Fibroblast of skin of abdomen (primary cell): ENCODE results near the gene RAPGEF1.
"Not testable (repeated sequence)": the region's sequence is repeated elsewhere in the genome, so short reads cannot be mapped to it uniquely, and the experiment has no call there.

ENCODE experiments used
- DNase-seq: peaks from one replicate; pipeline ENCODE4 v3.0.0-alpha.2; 2013

RAPGEF1 gene

DNA sequence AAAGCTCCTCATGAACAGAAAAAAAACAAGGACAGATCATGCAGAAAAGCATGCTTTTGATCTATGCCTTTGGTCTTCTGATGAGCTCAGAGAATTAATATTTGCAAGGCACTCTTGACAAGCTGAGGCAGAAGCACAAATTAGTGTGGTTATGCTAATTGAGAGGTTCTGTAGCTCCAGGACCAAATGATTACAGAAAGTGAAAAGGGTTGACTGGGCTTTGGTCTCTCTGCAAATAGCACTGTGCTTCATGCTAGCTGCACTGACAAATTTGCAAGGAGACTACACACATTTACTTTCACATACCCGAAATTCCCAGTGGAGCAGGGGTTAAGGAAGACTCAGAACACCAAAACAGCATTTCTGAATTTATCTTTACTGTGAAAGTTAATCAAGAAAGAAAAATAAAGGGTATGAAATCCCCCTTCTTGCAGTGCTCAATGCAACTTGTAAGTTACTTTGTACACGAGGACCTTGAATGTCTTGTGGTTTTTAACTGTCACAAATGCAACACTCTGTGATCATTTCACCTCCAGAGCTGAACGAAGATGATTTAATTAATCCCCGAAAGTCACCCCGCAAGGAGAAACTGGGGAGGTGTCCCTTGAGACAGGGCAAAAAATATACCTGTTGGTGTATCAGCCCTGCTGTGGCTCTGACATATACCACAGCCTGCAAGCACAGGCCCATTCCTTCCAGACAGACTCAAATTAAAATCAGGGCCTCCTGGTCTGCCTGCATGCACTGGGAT lies 11.9 kb downstream of the RAPGEF1 start:
- DNase-seq, result peak; percentile 34

DNA sequence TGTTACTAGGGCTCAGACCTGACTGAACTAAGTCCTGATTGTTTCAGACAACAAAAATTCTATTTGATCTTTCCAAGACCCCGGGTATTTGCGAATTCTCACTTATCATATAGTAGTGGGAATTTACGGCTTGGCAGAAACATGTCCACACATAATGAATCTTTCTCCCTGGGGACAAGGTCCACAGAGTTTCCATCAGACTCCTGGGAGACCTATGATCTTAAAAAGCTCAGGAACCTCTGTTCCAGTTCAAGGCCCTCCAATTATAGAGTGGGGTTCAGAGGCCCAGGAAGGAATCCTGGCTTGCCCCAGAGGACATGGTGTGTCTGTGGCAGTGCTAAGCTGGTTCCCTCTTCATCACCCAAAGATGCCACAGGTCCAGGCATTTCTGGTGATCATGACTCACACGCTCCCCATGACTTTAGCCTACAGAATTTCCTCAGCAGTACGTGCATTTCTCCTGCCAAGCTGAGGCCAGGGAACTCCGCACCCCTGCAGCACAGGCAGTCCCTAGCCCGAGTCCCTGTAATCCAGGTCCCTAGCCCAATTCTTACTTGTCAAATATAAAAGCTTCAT lies 12.6 kb downstream of the RAPGEF1 start:
- peak; percentile 55 for DNase-seq

DNA sequence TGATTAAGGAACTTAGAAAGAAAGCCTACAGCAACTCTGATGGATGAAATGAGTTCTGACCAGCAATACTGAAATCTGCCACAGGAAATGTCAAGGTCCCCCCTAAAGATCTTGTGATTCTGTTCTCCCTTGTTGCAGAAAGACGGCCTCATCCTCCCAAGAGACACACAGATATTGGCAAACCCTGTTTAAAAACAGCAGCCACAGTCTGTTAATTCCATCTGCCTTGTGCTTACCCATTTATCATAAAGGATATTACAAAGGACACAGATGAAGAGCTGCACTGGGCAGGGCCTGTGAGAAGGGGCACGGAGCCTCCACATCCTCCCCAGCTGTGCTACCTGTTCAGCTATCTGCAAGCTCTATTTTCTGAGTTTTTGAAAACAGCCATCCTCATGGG lies 15.2 kb downstream of the RAPGEF1 start:
- no peak for DNase-seq

DNA sequence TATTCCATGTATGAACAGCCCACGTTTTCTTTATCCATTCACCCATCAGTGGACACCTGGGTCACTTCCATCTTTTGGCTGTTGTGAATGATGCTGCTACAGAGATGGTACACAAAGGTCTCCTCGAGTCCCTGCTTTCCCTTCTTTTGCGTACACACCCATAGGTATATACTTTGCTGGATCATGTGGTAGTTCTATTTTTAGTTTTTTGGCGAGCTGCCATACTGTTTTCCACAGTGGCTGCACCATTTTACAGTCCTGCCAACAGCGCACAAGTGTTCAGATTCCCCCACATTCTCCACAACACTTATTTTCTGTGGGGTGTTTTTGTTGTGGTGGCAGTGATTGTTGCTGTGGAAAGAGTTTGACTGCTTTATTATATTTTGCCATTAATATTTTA lies 16.2 kb downstream of the RAPGEF1 start:
- no peak for DNase-seq

DNA sequence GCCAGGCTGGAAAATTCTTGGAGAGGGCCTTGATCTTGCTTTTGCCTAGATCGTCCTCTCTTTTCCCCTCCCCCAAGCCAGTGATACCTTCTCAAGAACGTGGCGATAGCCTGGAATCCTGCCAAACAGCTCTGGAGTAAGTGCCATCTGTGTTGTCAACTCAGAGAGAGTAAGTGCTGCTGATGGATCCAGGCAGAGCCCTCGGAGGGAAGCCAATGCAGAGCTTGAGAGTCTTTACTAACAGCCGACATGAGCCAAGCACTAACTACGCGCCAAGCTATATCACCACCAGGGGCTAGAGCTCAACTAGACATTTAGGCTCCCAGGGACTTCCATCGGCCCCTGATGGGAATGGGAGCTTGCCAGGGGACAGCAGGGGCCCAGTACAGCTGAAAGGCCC lies 17.6 kb downstream of the RAPGEF1 start:
- DNase-seq, result no peak

DNA sequence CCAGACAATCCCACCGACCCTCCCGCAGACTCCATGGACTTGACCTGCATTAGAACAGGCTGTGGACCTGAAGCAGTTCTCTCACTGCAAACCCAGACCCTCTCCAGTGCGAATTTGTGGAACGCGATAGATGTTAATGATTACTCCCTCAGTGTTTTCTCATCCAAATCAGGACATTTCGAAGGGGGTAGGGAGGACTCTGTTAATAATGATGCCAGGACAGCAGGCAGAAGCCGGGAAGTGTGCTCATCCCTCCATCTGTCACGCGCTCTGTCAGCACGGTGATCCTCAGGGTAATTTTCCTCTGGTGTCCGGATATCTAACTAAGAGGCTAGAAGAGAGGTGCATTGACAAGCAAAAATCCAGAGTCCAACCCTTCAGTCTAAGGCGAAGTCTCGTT lies 18.8 kb downstream of the RAPGEF1 start:
- no peak for DNase-seq

DNA sequence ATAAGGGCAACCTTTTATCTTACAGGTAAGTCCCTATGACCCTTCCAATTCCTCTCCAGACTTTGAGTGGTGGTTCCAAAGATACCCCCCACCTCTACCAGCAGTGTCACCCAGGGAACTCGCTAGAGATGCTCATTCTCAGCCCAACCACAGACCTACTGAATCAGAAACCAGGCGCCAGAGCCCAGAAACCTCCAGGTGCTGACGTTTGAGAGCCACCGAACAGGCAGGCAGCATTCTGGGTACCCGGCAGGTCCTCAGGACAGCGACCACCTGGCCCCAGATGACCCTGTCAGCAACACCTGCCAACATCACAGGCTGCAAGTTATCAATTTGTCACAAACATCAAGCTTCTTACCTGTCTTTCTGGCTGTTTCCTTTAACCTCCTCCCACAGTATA lies 19.5 kb downstream of the RAPGEF1 start:
- DNase-seq, result no peak

DNA sequence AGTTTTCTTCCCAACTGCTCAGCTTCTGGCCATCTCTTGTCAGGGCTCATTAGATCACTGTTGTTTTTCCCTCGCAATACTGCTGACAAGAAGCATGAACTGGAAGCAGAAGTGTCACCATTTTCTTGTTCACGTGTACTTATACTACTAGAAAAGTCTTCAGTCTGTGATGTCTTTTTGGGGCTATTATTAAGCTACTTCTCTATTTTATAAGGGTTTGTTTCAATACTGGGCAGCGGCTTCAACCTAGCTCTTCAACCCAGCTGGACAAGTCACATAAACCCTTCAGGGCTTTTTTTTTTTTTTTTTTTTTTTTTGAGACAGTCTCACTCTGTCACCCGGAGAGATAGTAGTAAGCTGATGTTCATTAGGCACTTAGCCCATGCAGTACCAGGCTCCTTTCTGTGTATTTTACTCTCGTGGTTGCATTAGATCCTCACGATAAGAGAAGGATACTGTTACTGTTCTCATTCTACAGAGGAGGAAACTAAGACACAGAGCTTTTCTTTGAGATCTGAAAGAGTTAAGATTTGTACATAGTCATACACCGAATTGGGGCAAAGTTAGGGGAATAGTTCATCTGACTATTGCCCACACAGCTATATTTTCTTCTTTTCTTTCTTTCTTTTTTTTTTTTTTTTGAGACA lies 20.5 kb downstream of the RAPGEF1 start:
- DNase-seq, result no peak

DNA sequence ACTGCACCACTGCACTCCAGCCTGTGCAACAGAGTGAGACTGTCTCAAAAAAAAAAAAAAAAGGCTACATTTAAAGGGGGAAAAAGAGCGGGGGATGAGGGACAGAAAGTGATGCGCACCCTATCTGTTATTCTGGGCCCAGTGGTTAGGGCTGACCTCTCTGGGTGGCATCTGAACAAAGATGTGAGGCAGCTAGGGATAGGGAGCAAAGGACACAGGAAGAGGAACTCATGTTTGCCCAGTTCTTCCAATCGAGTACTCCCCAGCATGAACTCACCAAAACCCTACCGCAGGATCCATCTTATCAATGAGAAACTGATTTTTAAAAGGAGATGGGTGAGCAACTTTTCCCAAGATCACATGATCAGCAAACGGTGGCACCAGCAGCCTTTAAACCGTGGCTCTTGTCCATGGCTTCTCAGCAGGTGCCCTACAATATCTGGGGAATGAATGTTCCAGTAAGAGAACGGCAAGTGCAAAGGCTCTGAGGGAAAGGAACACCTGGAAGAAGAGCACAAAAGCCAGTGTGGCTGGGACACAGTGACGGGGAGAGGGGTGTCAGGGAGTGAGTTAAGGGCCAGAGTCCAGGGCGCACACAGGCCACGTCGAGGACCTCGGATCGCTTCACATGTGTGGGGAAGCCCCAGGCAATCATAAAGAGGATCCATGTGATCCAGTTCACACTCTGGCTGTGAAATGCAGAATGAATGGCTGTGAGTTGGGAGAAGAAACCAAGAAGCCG lies 22.0 kb downstream of the RAPGEF1 start:
- DNase-seq, result no peak

DNA sequence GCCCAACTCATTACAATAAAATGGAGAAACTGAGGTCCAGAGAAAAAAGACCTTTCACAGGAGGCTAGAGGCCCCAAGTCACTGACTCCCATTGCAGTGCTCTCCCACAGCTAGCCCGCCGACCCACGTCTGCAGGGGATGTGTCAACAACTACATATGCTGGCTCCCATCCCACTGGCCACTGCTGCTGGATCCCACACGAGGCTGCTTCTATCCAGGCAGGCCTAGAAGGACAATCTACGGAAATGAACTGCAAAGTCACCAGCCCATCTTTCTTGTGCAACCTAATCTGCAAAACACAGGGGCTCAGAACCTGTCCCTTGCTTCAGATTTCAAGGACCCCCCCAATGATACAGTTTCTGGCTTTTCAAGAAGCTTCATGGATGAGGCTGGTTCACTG lies 24.0 kb downstream of the RAPGEF1 start:
- no peak for DNase-seq

DNA sequence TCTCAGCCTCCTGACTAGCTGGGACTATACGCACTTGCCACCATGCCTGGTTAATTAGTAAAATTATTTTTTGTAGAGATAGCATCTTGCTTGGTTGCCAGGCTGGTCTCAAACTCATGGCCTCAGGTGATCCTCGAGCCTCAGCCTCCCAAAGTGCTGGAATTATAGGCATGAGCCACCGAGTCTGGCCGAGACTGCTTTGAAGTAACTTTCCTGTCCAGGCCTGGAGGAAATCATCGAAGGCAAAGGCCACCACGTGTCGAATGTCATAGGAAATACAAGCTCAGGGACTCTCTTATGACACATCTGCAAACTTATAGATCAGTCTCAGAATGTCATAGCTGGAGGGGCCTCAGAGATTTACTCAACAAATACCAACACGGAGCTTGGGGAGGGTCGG lies 25.1 kb downstream of the RAPGEF1 start:
- DNase-seq, result no peak

DNA sequence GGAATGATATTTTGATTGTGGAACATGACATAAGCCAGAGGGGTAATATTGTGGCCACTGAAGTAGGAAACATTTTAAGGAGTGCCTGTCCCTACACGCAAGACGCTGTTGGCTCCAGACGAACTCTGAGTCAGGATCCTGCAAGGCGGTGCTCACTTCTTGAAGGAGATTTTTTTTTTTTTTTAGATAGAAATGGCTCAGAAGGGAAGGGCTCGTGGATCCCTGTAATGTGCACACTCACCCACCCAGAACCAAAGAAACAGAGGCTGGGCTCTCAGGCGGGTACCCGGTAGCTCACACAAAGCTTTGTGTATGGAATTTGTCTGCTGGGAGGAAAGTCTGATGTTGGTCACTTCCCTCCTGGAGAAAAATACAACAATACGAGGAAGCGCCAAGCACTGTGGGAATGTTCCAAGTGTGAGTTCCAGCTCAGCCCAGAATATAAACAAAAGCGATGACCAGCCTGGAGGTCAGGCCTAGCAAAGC lies 25.7 kb downstream of the RAPGEF1 start:
- DNase-seq, result peak; percentile 60

DNA sequence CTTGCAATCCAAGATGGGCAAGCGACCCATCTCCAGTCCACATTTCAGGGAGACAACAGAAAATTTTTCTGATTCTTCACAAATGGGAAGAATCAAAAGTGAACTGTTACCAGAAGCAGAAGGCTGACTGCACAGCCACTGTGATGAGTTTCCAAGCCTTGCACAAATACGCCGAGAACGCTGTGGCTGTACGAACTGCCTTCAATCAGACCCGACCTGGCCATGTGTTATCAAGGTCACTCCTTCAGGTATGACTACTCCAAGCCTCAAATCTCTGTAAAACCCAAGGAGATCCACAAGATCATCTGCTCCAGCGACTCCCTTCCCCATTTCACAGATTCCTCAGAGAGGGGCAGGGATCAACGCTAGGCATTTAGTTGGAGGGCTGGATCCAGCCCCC lies 26.9 kb downstream of the RAPGEF1 start:
- no peak for DNase-seq

DNA sequence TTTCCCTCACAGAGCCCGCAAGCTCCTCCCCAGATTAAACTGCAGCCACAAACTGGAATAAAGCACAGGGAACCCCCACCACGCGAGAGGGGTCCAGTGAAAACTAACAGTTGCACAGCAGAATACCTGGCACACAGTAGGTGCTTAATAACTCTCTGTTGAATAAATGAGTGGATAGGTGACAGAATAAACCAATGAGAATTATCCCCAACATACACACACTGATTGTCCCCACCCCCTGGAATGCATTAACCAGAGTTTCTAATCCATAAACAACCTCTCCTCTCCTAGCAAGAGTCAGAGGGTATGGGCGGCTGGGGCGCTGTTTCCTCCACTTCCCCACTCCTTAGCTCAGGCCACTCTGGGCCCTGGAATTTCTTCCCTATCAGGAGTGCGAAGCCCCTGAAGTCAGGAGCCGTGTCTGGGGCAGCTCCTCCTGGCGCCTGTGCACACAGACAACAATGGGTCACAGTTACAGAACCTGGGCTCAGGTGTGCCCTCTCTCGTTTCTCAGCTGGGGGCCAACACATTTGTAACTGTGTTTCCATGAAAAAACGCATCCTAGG lies 27.6 kb downstream of the RAPGEF1 start:
- DNase-seq, result no peak

DNA sequence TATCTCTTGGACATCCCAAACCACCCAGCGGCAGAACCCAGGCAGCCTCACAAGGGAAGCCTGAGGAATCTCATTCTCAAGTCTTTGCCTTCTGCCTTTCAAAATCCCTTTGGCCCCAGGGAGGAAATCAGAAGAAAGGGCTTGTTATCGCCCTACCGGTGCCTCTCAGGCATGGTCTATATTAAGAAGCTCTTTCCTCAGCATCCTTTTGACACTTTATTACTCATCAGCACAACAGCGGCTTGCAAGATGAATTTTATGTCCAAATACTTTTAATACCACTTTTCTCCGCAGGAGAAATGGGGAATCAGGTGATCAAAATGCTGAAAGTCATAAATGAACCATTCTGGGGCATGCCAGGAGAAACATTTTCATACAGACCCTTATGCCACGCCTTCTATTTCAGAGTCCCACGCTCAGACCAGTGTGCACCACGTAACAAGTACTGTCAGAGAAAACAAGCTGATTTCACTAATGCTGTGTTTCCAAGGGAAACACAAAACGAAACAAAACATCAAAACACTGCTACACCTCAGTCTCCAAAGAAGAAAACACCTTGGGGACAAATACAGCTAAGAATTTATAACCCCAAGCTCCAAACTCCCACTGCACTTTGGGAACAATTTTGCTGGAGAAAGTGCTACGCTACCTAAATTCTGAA lies 30.0 kb downstream of the RAPGEF1 start:
- DNase-seq, result peak; percentile 43

DNA sequence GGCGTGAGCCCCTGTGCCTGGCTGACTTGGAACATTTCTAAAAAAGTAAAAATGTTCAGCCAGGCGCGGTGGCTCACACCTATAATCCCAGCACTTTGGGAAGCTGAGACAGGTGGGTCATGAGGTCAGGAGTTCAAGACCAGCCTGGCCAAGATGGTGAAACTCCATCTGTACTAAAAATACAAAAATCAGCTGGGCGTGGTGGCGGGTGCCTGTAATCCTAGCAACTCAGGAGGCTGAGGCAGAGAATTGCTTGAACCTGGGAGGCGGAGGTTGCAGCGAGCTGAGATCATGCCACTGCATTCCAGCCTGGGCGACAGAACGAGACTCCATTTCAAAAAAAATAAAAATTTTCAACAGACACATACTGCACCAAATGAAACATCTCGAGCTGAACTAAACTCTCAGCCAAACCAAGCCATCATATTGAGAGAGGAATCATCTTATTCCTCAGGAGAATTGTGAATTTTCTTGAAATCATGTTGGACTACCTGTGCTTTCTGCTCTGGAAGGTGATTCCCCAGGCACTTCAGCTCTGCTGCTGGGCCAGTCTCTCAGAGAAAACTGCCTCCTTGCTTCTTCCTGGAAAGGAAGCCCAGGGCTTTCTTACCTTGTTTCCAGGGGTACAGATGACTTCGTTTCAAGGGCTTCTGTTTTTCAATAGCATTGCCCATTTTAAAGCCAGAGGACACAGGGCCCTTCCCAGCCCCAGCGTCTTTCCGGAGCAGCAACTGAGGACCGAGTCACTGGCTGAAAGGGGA lies 30.7 kb downstream of the RAPGEF1 start:
- DNase-seq, result not testable (repeated sequence)

DNA sequence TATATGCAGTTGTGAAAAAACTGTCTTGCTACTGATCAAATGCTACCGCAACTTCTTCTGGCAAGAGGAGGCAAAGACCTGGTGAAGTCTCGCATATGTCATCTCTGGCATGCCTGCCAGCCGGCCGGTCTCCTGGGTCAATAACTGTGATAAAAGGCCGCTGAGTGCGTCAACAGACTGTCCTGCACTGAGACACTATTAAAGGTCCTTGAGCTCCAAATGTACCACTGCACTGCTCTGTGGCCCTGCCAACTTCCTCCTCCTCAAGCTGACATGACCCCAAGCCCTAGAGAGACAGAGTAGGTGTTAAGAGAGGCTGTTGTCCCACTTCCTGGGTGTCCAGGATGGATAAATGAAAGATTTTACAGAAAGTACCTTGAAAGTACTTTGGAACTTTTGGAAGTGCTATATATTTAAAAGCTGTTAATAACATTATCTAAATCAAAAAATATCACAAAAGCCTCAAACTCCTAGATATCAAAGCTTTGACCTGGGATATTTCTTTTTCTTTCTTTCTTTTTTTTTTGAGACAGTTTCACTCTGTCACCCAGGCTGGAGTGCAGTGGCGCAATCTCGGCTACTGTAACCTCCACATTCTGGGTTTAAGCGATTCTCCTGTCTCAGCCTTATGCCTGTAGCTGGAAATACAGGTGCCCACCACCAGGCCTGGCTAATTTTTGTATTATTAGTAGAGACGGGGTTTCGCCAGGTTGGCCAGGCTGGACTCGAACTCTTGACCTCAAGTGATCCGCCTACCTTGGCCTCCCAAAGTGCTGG lies 31.5 kb downstream of the RAPGEF1 start:
- DNase-seq, result no peak

DNA sequence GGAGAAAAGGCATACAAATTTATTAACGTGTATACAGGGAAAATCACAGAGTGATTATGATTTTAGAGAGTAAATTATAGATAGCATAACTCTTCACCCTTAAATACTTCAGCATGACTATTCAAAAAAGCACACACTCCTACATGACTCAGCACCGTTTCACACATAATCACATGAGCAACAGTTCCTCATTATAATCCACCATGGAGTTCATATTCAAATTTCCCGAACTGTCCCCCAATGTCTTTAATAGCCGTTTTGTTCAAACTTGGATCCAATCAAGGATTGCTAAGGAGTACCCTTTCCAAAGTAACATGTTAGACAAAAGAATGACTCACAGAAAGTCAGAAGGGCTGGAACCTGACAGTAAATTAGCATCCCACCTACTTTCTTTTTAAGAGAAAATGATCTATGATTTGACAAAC lies 32.1 kb downstream of the RAPGEF1 start:
- peak; percentile 80 for DNase-seq

DNA sequence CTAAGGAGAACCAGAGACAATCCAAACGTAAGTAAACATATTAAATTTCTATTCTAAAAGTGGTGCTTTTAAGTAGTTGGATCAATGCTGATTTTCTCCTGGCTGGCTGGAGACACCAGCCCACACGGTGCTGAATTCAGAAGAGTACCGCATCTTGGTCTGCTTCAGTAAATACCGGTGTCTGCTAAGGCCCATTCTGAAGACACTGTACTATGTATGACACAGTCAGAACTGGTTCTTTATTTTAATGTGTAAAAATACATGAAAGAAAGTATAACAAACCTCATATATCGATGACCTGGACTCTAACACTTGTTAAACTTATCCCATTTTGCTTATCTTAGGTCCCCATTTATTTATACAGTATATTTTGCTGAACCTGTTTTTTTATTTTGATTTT lies 32.8 kb downstream of the RAPGEF1 start:
- DNase-seq, result no peak

DNA sequence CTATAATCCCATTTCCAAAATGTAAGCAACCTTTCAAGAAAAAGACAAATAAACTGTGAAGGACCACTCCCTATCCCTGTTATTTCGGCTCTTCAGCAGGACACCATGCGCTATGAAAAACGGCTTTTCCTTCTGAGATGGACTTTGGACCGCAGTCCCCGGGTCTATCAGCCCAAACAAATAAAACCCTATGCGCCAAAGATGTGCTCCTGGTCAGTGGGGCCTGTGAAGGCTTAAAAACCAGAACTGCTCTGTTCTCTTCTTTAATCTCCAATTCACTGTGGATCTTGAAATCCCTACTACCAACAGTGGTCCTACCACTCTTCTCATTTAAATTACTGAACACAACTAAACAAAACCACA lies 33.3 kb downstream of the RAPGEF1 start:
- DNase-seq, result no peak

DNA sequence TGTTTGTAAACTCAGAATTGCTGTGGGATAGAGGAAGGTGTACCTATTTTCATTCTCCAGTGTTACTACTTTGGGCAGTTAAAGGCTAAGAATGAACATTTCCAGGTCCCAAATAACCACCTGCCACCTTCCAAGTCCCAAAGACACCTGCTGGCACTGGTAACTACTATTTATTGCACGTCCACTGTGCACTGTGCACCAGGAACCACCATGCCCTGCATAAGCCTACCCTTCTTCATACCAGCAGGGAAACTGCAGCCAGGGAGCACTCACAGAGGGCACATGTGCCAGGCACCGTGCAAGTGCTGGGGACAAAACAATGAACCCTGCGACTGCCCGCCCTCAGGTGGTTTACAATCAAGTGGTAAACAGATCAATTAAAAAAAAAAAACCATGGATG lies 34.9 kb downstream of the RAPGEF1 start:
- DNase-seq, result no peak
